HuH-7 (cell line): ENCODE data around the gene TMEM156.
"Not testable (repeated sequence)": the region's sequence is repeated elsewhere in the genome, so short reads cannot be mapped to it uniquely, and the experiment has no call there.

Experiments
- DNase-seq: peaks from one replicate; pipeline ENCODE4 v3.0.0; 2011; ENCODE audit warnings: low spot score

Gene TMEM156

DNA sequence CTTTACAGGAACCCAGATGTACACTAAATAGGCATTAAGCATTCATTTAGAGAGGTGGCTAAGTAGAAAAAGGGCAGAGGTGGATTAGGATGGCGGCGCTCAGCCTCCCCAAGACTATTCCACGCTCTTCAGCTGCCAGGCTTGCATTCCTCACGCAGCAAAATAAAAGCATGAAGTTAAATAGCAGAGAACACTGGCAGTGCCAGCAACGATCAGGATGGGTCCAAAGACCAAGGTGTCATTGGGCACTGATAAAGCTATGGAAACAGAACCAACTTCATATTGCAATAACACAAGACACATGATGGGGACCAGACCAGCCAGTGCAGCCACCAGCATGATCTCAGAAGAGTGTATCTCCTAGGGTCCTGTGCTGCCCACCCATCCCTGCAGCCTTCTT is 42.0 kb downstream of the TMEM156 start:
- no peak for DNase-seq

DNA sequence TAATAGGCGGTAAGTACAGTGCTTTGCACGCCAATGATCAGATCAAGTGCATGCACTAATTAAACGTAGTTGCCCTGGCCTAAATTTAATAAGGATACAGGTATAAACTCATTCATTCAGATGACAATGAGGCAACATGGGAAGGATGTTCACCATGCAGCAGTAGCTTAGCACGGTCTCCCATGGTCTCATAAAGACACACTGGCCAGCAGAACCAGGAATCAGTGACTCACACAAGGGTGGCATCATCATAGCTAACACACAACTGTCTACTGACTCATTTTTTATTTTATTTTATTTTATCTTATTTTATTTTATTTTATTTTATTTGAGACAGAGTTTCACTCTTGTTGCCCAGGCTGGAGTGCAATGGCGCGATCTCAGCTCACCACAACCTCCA is 42.7 kb downstream of the TMEM156 start:
- no peak for DNase-seq

DNA sequence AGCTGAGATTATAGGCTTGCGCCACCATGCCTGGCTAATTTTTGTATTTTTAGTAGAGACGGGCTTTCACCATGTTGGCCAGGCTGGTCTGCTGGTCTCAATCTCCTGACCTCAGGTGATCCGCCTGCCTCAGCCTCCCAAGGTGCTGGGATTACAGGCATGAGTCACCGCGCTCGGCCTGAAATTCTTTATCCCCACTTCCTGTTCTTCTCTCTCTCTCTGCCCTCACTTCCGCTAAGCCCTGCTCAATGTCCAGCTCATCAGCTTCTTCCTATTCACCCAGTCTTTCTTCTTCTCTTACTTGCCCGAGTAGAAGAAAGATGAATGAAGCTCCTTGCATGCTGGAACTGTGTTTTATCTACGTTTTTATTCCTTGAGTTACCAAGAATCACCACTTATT is 43.9 kb downstream of the TMEM156 start:
- DNase-seq, result not testable (repeated sequence)

DNA sequence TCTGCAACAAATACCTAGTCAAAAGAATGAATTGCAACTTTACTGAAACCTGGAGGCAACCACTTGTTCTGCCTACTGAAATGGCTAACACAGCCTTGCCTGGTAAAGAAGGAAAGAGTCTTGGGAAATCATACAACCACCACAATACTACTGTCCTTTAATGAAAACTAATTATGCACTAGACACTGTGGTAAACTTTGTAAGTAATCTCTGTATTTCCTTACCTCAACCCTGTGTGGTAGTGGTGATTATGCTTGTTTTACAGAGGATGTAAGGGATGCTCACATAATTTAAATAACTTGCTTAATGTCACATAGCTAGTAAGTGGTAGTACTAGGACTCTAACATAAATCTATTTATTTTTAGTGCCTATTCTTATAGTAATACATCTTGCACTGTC is 44.7 kb downstream of the TMEM156 start:
- no peak for DNase-seq

DNA sequence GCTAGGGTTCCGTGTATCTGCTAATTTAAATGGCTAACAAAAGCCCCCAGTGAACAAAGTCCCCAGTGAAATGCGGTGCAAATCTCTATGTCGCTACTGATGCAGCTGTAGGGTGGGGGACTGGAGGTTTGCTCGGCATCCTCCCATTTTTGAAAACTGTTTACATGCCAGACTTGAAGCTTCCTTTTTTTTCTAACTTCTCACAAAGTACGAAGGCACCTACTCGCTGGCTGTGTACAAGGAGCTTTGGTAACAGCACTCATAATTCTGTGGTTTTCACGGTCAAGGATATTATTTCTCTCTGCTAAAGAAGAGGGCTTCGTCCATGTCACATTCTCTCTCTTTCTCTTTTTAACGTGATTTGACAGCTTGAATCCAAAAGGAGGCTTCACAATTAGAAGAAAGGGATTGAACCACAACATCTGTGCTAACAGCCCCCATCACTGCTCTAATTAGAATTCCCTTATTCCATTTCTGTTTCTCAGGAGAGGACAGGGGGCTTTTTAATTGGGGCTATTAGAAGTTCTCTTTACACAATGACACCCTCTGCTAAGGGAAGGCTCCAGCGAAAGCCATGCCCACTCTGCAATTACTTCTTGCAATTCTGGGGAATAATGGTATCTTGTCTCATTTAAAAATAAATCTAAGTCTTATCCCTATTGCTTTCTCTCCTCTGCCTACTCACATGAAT is 46.7 kb downstream of the TMEM156 start:
- DNase-seq, result no peak

DNA sequence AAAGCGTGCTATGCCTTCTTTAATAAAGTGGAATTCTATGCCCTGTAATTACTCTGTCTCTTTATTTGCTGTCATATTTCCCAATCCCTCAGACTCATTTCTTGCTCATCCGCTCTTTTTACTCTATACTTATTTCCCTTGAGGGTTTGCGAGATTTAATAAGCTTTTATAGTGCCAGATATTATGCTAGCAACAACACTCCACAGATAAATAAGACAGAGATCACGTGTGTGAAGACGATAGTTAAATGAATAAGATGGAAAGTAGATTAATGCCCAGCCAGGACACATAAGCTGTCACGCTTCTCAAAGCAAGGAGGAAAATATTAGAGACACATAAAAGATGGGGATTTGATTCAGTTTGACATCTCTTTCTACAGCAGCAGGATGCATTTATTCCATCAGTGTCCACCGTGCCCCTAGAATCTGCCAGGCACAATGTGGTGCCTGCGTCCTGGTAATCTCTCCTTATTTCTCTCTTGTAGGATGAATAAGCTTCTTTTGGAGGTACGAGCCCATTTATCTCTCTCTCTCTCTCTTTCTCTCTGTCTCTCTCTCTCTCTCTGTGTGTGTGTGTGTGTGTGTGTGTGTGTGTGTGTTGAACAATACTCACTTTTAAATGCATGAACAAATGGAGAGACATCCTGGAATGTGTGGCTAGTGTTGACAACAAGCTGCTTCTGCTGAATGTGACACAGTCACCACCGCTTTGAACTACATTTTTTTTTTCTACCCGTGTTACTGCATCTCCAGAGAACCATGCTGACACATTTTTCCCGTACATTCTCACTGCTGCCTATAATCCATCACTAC is 48.2 kb downstream of the TMEM156 start:
- DNase-seq, result no peak

DNA sequence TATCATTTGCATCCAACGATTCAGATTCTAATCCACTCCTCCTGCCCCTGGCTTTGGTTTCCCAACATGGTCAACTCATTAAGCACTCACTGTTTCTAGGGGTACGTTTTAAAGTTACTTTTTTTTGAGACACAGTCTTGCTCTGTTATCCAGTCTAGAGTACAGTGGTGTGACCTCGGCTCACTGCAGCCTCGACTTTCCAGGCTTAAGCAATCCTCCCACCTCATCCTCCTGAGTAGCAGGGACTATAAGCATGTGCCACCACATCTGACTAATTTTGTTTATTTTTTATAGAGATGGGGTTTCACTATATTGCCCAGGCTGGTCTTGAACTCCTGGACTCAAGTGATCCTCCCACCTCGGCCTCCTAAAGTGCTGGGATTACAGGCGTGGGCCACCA is 48.9 kb downstream of the TMEM156 start:
- no peak for DNase-seq

DNA sequence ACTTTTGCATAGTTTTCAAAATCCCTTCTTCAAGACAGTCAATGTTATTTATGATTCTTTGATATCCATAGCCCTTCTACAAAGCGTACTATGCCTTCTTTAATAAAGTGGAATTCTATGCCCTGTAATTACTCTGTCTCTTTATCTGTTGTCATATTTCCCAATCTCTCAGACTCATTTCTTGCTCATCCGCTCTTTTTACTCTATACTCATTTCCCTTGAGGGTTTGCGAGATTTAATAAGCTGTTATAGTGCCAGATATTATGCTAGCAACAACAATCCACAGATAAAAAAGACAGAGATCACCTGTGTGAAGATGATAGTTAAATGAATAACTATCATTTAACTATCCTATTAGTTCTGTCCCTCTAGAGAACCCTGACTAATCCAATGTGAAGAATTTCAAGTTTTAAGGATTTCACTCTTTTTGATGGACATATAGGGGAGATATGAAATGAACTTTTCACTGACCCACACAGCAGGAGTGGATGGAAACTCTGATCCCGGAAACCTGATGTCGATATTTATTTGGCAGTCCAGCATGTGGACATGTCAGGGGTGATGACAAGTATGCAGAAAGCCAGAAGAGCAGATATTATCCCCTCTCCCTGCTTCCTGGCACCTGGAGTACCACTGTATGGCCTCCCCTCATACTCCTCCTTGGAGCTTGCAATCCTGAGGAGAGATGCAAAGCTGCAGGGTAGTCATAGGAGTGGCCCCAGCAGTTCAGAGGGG is 49.7 kb downstream of the TMEM156 start:
- no peak for DNase-seq

DNA sequence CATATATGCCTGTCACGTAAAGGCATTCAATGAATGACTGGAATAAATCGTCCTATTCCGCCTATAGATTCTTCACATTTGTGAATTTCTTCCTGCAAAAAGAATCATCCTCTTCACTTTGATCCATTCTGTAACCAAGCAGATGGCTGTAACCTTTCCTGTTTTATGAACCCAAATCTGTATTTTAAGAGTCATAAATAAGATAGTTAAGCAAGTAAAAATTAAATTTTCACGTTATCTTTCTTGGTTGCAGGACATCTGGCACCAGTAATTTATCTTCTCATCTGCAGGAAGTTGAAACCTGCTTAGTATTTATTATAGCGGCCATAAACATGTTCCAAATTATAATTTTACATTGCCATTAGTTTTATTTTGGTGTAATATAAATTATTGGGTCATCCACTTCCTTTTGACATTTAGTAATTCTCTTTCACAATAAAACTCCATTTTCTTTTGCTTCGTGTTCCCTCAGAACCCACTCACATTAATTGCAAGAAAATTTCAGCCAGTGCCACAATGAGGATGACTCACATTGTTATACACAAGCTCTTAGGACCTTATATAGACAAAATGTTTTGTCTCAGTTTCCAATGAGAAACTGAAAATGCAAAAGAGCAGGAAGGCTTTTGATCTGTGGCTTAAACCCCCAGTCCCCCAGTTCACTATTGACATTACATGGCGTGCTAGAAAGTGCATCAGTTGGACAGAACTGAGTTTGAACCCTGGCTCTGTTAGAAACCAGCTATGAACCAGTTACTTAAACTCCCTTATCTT is 51.1 kb downstream of the TMEM156 start:
- no peak for DNase-seq

DNA sequence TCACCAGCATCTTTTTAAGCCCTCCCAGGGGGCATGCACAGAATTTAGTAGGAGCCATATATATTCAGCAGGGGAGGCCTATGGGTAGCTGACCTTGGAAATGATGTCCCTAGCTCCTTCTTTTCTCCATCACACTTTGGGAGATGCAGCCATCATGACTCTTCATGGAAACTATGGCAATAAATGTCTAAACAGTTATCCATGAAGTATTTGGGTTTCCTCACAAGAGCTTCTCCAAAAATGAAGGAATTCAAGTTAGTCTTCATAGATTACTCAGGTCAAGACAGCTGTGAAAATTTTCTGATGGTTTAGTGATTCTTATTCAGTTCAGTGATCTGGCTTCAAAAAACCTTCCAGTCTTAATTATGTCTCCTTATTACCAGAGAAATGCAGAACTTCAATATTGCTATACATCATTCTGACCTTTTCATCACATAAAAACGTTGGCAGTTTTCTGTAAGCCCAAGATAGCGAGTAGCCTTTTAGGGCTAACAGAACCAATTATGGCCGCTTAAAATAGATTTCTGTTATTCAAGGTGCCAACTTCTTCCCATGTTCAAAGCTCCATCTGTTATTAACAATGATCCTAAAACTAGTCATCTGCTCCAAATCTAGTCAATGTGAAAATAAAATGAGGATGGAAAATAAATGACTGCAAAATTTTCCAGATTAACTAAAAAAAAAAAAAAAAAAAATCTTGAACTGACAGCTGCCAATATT is 52.5 kb downstream of the TMEM156 start:
- DNase-seq, result no peak

DNA sequence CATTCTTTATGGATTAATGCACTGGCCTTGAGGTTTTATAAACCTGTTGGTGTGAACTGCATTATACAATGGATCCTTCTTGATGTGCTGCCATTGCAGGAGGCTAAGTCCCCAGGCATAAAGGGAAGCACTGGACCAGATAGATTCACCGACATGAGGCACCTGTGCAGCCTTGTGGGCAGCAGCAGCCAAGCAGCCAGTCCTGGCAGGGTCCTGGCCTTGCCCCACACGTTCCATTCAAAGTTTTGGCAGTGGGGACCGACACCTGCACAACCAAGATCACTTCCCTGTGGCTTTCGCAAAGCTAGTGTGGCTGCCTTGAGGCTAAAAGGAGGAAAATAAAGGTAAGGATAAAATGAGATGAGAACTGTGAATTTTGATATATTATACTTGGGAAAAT is 53.1 kb downstream of the TMEM156 start:
- no peak for DNase-seq

DNA sequence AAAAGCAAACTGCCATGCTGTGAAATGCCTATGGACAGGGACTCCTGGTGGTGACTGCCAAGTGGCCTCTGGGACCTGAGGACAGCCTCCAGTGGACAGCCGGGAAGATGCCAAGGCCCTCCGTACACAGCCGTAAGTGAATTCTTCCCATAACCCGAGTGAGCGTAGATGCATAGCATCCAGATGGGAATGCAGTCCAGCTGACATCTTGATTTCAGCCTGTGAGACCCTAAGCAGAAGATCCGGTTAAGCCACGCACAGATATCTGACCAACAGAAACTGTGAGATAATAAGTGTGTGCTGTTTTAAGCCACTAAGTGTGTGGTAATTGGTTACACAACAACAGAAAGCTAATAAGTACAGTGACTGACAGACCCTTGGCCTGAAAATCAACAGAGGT is 55.9 kb downstream of the TMEM156 start:
- DNase-seq, result no peak

DNA sequence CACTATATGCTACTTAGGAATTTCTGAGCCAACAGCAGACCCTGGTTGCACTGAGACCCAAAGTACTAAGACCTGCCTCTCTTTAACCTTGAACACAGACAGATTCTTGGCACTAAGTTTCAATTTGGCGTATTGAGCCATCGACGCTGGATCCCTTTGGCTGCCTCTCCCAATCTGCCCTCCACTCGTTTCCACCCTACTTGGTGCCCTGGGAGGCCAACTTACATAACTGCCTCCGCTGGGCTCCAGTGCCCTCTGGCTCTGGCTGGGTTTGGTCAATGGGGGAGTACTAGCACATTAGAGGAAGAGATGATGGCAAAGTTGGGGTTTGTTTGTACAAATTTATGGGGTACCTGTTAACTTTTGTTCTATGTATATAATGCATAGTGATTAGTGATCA is 63.5 kb downstream of the TMEM156 start:
- no peak for DNase-seq

DNA sequence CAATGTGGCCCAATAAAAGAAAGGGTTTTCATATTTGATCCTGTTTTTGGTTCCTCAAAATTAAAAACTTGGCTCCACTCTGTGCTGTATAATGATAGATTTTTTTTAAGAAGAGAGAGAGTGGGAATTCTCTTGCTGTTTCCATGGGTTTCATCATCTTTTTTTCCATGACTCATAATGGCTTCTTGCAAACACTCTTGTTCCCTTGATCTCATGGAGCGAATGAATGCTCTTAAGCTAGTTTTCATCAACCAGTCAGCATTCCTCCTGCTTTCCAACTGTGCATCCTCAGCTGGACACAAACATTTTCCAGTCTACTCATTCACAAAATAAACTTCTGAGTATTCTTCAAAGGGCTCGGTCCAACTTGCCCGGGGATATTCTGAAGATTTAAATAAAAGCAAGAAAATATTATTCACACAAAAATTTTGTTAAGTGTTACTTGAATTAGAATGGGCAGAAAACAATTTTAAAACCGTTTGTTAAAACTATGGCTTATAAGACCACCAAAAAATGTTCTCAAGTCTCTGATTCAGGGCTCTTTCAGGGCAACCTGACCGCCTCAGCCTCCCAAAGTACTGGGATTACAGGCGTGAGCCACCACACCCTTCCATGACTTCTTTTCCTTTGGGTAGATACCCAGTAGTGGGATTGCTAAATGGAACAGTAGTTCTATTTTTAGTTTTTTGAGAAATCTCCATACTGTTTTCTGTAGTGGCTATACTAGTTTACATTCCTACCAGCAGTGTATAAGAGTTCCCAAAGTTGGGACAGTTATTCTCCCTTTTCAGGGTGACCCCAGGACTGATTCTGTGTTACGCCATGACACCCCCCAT is 64.7 kb downstream of the TMEM156 start:
- DNase-seq, result no peak

DNA sequence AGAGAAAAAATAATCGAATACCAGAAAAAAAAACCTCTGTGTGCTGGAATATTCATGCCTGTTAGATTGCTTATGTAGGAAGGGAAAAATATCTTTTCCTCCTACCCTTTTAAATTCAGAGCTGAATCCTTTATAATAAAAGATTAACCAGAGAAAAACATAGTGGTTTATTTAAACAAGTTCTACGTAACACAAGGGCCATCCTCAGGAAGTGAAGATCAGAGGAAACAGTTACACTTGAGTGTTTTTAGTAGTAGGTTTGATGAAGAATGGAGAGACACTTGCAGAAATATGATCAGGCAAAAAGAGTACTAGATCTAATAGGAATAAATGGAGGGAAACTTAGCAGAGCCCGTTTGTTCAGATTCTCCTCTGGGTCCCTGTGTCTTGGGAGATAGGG is 66.3 kb downstream of the TMEM156 start:
- DNase-seq, result no peak

DNA sequence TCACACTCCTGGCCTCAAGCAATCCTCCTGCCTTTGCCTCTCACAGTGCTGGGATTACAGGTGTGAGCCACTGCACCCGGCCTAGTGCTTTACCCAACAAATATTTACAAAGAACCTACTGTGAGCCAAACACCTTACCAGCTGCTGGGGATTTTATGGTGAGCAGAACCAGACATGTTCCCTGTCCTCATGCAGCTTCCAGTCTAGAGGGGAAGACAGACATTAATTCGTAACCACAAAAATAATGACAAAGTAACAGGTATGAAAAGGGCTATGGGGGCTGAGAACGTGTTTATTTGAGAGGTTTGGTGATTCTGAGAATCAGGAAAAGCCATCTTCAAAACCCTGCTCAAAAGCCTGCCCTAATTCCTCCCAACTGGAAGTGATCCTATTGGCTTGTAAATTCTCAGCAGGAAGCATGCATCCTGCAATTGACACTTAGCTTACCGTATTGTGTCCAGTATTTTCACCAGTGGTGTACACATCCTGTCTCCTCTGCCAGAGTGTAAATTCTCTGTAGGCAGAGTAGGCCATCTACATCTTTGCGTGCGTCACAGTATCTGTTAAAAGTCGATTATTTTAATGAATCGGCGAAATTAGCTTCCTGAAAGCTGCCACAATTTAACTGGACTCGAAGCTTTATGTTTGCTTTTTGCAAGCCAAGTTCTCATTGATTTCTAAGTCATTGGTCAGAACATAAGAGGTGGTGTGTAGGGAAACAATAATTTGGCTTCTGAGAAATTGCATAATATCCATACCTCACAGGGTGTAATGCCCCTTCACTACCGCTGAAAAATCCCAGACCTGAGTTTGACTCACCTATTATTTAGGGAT is 67.0 kb downstream of the TMEM156 start:
- DNase-seq, result no peak

DNA sequence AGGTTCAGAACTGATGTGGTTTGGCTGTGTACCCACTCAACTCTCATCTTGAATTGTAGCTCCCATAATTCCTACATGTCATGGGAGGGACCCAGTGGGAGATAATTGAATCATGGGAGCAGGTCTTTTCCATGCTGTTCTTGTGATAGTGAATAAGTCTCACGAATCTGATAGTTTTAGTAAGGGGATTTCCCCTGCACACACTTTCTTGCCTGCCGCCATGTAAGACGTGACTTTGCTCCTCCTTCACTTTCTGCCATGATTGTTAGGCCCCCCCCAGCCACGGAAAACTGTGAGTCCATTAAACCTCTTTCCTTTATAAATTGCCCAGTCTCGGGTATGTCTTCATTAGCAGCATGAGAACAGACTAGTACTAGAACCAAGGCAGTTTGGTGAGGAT is 73.0 kb downstream of the TMEM156 start:
- not testable (repeated sequence) for DNase-seq

DNA sequence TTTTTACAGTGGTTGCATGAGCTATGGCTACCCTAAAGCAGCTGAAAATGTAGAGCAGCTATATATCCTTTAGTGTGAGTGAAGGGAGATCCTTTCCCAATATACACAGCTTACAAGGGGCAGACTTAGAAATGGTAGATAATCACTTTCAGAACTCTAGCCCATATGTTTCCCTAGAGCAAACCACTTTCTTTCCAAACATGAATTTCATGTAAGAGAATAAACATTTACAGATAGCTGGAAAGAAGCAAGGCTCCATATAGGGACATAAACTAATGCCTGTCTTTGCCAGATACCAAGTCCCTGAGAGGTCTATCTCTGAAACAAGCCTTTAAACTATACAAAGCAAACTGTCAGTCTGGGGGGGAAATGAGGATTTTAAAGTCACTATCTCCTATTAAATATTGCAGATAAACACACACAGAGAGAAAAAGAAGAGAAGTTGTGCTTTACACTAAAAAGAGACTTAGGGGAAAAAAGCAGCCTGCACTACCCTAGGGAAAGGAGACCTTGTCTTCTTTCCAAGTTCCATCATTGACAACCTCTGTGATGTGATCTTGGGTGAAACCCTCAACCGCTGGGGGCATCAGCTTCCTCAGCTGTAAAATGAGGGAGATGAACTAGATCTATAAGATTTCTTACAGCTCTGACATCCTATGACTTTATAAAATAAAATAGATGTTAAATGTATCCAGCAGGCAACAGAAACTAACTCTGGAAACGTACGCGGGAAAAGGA is 73.6 kb downstream of the TMEM156 start:
- no peak for DNase-seq

DNA sequence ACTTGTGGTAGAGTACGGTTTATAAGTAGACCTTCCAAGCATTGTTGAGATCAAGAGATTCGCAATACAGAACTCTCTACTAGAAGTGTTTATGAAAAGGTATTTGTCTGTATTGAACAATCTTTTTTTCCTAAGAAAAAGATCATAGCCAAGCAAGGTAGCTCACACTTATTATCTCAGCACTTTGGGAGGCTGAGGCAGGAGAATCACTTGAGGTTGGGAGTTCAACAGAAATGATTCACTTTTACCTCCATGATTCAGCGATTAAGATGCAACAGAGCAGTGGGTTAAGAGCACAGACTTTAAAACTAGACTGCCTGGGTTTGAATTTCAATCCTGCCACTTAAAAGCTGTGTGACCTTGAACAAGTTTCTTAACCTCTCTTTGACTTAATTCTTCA is 74.3 kb downstream of the TMEM156 start:
- no peak for DNase-seq
